HG02623 (cell line): ENCODE data around the gene ACOX2.

Experiments used
- ATAC-seq: cut with Tn5 transposase; IDR thresholded peaks from one replicate; pipeline ENCODE4 v1.9.1; 2021; ENCODE audit warnings: moderate library complexity; ENCODE audit not compliant: unreplicated experiment

ACOX2 gene

DNA sequence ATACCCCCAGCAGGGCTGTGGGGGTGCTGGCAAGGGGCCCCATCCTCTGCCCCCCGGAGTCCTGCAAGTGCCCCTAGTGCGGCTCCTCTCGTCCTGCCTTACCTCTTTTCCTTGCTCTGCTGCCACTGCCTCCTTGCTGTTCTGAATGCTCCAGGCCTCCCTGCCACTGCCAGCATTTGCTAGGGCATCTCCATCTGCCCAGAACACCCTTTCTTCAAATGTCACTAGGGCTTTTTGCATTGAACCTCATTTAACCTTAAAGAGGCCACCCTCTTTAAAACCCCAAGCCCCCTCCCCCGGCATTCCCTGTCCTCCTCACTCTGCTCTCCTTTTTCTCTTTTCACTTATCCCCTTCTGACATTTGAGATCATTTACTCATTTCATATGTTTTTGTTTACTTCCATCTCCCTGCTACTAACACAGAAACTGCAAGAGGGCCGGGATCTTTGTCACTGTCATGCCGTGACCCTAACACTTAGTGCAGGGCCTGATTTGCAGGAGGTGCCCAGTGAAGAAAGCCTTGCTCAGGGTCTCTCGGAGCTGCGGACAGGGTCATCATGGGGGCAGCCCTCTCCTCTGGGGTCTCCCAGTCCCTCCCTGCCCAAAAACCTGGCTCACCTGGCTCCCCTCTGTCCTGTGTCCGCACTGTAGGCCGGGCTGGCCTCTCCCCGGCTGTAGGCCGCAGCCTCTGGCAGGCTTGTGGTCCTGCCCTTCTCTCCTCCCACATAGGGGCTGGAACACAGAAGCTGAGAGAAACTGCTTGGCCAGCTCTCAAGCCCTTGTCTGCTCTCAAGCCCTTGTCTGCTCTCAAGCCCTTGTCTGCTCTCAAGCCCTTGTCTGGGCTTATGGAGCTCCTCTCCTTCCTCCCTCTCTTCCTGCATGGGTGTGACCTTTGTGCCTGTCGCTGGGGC, at the start of gene ACOX2:
Gene ACOX2, minus strand, starts transcription at position 690 of the 911 bp plus-strand sequence. CDS start 2,084 bp downstream, outside the sequence.
- ATAC-seq: no peak

DNA sequence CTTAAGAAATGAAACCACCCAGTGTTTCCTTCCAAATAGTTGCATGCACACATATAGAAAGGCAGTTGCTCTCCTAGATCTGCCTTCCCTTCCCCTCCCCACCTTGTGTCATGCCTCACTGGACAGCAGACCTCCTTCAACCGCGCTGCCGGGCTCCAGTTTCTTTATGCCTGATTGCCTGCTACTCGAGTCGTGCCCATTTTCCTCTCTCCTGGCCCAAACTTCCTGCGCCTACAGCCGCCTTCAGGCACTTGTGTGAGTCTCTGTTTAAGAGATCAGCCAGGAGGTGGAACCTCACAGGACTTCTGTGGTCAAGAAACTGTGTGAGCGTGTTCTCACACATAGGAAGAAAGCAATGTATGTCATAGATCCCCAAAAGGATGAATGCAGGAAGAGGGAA, 49.0 kb upstream of the ACOX2 start:
- ATAC-seq: no peak

DNA sequence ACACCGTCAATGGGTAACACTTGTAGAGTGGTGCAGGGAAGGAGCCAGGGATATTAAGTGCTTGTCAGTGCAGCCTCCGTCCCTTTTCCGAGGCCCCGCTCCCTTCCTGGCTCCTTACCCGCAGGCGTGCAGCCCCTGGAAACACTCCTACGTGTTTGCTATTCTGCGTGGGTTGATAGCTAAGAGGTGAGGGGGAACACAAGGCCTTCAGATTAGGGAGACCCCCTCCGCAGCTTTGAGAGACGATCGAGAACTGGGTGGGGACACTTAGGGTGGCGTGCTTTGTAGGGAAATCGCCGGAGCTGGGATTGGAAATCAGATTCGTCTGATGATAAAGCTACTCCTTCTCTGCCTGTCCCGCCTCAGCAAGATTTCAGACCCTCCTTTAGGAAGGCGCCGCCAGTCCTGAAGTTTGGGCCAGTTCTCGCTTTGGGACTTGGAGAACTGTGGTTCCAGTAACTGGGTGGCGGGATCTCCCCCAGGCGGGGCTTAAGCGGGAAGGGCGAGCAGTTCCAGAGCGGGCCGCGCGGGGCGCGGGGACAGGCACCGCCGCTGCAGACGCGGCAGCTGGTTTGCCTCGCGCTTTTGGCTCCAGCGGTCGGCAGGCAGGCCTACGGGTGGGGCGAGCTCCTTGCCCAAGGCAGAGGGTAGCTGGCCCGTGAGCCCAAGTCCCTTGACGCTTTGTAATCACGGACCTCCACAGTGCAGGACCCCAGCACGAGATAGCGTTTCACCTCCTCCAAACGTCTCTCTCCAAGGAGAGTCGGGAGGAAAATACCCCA, 48.2 kb upstream of the ACOX2 start:
- ATAC-seq: peak; percentile 85

DNA sequence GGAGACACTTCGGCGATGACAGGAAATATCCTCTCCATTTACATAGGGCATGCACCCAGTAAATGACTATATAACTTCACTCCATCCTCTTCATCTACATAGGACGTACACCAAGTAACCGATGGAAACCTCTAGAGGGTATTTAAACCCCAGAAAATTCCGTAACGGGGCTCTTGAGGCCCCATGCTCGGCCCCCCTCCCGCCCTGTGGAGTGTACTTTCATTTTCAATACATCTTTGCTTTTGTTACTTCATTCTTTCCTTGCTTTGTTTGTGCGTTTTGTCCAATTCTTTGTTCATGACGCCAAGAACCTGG, 47.7 kb upstream of the ACOX2 start:
- no peak for ATAC-seq

DNA sequence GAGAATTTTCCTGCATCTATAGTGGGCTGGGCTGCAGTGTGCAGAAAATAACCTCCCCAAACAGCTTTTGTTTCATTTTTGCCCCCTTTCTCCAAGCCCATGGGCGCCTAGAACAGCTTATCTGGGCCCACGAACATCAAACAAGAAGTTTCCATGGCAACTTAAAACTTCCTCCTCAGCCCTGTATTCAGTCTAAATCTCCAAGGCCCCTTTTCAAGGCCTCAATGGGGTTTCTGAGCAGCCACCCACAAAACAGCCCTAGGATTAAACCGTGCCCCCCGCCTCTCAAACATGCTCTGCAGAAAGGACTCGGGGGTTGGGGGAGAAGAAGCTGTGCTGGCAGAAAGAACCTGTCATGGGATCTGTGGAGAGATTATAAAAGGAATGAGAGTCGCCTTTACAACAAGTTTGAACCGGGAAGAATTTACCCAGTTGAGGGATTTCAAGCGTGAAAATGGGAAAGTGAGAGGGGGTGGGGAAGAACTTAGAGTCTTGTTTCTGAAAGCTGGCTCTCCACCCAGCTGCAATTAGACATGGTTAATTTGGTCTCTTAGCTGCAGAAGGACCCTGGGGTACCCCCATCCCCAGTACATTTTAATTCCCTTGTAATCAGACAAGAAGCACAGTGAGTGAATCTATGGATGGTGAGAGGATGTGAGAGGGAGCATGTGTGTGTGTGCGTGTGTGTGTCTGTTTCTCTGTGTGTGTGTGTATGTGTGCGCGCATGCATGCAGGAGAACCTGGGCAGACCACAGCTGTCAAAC, 44.5 kb upstream of the ACOX2 start:
- ATAC-seq: no peak

DNA sequence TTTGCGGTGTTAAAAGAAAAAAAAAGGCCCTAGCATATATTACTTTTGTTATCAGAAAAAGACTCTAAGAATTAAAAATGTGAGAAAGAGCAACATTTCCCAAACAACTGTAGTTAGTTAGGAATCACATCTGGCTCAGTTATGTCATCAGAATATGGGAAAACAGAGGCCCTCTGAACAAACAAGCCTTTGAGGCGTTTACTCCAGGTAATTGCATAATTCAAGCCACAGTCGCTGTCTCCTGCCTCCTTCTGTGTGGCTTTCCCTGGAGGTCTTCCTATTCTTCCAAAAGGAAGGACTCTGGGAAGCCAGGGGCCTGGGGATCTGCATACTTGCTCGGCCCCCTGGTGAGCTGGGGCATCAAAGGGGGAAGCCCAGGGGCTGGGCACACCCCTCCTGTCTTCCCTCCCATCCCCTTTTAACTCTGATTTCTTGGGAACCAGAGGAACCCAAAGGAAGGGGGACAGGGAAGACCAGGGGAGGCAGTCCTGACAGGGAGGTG, 43.9 kb upstream of the ACOX2 start:
- no peak for ATAC-seq

DNA sequence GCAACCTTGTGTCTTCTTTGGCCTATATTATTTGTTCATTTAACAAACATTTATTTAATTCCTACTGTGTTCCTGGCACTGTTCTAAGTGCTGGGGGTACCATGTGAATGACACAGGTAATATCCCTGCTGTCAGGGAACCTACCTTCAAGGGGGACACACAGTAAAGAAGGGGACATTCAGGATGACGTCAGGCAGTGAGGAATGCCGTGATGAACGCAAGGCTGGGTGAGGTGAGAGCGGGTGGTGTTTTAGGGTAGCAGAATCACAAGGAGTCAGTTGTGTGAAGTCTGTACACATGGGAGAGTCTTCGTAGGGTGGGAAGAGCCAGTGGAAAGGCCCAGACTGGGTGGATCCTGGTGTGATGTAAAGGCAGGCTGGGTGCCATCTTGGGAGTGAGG, 41.9 kb upstream of the ACOX2 start:
- no peak for ATAC-seq

DNA sequence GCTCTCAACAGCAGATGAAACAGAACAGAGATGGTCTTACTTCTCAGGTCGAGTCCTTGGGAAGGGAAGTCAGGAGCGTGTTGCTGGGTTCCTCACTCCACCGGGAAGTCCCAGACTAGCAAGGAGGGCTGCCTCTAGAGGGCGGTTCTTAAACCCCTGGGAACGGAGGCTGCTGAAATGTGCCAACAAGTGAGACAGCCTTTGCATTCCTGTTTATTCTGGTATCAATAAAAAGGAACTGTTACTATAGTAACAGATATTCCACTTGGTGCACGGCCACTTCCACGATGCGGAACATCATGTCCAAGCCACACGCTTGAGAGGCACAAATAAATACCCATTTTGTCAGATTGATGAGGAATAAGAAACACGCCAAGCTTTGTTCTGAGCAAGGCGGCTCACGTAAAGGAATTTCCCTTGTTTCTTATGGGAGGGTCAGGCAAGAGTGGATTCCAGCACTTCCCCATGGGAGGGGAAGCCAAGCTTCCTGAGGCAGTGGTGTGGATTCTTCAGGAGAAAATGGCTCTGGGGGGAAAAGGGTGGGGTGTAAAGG, 40.4 kb upstream of the ACOX2 start, which contains the start of gene FAM107A:
Gene FAM107A, minus strand, starts transcription at position 123 of the 553 bp plus-strand sequence. CDS start 7,531 bp downstream, outside the sequence.
- ATAC-seq: no peak

DNA sequence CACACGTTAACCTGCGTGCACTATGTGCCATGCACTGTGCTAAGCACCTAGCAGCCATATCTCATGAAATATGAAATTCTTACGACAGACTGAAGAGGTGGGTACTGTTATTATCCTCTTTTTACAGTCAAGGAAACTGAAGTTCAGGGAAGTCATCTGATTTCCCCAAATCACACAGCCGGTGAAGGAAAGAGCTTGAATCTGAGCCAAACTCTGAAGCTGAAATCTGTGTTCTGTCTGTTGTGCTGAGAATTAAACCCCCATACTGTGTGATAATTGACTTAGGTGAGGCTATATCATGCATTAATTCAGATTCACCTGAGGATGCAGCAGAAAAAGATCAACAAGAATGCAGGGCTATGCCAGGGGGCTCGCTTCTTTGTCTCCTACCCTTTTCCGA, 39.7 kb upstream of the ACOX2 start:
- no peak for ATAC-seq

DNA sequence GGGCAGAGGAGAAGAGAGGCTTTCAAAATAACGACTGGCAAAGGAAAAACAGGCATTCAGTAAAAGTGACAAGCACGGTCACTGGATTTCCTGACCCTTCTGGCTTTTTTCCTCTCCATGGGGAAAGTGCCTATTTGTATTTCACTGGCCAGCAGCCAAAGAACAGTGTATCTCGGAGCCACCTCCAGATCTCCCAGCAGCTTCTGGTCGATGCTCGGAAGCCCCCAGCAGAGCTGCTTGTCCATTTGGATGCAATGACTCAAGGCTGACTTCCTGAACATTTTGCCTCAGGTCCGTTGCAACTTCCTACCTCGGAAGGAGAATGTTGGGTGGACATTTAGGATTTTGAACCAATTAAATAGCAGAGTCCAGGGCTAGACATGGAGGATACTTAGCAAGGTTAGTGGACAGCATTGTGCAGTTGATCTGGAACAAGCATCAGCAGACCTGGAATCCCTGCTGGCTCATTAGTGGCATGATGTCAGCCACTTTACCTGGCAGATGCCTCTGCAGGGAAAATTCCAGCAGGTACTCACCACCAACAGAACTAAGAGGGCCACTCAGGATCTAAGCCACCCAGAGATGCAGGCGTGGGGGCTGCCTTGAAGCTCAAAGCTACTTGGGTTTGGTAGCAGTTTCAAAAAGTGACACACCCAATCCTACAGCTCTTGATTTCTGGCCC, 39.1 kb upstream of the ACOX2 start:
- no peak for ATAC-seq

DNA sequence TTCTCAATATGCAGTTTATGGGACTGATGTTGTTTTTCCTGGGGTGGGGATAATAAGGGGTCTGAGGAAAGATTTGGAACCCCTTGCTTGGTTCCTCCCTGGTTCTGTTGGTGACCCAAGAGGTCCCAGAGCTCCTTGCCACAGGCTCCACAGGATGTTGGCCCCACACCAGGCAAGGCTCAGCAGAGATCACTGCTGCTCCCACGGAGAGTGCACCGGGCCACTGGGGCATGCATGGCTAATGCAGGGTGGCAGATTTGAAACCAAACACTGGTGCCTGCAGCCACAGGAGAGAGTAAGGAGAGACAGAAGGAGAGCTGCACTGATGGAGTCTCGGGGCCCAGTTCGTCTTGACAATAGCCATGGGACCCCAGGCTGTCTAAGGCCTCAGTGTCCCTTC, 37.7 kb upstream of the ACOX2 start:
- no peak for ATAC-seq

DNA sequence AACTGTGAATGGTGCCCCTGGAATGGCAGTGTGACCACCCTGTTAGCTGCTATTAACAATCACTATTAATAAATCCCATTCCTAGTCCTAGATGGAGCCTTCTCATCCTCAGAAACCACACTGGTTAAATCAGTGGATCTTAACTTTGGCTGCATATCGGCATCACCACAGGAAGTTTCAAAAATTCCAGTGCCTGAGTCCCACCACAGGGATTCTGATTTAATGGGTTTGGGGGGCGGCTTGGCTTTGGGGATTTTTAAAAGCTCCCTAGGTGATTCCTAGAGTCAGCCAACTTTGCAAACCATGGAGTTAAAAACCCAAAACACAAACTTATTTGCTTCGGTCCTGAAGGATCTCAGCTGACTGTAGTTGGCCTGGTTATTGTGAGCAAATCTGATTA, 37.1 kb upstream of the ACOX2 start:
- ATAC-seq: no peak

DNA sequence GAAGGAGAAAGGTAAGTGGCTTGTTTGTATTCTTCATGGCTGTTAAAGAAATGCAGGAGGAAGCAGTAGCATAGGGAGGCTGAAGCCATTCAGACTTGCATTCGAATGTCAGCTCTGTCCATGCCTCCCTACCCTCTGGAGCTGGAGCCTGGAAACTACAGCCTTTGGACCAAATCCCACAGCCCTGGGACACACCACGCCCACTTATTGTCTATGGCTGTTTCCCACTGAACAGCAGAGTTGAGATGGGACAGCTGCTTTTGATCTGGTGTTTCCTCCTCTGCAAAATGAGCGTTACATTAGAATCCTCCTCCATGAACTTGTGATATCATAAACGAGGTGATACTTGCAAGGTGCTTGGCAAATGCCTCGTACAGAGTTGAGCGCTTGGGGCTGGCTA, 36.6 kb upstream of the ACOX2 start:
- no peak for ATAC-seq

DNA sequence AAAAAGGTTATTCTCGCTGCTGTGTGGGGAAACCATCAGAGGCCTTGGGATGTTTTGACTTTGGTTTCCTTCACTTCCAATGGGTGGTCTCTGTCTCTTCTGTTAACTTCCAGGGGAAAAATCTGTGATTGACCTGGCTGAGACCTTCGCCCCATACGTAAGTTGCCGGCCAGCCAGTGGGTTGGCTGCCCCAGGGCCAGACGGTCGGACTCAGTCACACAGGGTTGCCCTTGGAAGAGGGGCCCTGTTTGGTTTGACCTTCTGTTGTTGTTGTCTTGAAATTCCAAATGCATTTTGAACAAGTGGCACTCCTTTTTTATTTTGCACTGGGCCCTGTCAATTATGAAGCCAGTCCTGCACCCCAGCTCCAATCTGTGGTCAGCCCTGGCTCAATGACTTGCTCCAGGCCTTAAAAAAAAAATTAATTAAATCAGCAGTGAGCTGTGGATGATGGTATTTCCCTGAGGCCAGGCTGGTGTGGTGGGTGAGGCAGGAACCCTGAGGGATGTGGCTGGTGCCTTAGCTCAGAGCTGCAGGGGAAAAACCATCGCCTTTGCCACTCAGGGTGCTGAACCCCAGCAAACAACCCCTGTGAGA, 35.7 kb upstream of the ACOX2 start:
- no peak for ATAC-seq

DNA sequence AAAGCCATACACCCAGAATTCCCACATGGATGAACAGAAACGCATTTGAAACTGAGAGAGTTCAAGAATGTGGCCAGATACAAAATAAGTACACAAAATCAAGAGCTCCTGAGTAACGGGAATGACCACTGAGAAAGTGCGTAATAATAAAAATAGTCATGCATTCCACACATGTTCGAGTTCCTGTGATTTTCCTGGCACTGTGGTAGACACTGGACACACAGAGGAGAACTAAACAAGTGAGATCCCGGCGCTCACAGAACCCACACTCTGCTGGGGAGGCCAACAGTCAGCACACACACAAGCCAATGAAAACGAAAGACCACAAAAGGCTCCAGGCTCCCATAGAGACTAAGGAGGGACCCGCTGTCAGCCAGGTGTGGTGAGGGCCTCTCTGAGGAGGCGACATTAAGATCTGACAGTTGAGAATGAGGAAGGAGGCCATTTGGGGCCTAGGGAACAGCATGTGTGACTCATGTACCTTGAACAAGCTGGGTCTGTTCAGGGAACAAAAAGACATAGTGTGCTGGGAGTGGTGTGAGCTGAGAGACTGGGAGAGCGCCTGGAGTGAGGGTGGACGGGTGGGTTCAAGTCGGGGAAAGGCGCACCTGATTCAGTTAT, 35.1 kb upstream of the ACOX2 start:
- no peak for ATAC-seq

DNA sequence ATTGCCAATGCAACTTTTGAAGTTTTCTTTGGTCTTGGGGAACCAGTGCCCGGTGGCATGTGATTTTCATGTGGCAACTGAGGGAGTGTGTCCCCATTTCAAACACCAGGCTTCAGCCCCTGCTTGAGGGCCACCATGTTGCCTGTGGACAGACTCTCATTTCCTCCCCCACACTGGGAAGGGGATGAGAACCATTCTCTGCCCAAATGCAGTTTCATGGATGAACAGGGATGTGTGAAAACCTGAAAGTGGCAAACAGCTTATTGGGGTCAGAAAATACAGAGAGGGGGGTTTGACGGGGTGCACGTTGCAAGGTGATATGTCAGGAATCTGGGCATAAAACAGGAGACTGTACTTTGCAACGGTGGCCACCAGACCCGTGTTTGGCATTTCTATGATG, 33.9 kb upstream of the ACOX2 start:
- ATAC-seq: no peak

DNA sequence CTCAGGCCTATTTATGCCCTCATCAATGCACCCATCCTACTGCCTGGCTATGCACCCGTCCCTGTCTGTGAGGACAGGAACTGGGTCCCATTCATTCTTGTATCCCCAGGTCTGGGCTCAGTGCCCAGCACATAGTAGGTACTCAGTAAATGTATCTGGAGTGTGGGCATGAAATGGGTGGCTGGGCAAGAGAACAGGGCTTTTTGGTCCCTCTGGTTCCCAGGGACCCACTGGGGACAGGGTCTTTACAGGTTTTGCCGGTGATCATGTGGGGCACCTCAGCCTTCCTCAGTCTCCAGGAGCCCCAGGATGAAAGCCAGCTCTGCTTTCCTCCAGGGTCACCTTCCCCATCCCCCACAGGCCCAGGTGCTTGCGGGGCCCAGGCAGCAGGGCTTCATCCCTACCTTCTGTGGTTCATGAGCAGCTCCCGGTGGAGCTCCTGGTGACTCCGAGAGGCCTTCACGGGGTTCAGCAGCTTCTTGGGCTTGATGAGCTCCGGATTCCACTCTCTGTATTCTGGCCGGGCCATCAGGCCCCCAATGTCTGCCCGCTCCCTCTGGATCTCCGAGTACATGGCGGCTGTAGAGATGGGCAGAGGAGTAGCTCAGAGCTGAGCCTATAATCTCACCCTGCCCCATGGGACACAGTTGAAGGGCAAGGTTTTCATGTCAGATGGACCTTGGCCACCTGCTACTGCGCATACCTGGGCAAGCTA, 32.5 kb upstream of the ACOX2 start:
- ATAC-seq: no peak

DNA sequence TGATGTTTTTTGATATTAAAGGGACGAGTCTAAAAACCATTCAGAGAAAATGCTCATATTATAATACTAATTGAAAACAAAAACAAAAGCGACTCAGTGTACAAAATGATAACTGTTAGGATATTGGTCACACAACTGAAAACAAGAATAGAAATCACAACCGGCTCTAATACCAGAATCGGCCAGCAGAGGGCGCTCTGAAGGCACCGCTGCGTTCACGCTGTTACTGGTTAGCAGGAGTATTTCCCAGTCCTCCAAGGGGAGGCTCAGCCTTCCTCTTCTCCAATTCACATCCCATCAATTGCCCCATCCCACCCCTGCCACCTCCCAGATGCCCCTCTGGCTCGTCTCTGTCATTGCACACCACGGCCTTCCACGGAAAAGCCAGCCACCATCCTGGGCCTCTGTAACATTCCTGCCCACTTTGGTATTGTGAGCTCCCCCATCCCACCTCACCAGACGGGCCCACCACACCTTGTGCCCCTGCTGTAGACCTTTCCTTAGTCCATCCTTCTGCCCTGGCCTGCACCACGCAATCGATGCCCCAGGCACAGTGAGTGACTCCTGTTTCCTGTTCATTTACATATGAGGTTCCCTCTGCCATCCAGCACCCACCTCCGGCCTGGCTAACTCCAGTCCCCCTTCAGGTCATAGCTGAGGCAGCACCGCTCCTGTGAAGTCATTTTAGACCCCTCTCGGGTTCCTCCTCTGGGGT, 31.7 kb upstream of the ACOX2 start:
- ATAC-seq: no peak

DNA sequence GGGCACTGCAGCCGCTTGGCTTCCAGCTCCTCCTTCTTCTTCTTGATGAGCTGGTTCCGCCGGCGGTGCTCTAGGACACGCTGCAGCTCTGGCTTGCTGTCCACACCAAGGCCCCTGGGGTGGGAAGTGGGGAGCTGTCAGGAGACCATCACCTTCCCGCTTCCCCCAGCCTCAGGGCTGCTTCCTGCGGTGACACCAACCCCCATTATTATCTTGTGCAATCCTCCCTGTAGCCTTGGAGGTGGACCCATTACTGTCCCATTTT, 30.2 kb upstream of the ACOX2 start:
- no peak for ATAC-seq
